ENCODE measurements around the gene GRID2.

GRID2 gene

DNA sequence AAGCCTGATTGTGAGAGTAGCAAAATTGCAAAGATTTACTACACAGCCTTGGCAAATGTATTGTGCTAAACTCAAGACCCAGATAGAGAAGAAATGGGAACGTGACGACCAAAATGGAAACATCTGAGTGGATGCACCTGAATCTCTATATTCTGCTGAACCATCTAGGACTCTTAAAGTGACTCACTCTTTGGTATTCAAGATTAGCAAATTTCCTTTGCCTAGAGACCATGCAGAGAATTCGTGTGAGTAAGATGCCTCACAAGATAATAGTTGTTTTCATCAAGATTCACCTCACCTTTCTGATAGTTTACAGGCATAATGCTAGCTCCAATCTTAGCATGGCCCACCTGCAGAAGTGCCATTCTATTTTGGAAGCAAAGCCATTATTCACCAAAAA, 1510.4 kb downstream of the GRID2 start:
- DNase-seq (ENCODE audit: low spot score) = no peak

DNA sequence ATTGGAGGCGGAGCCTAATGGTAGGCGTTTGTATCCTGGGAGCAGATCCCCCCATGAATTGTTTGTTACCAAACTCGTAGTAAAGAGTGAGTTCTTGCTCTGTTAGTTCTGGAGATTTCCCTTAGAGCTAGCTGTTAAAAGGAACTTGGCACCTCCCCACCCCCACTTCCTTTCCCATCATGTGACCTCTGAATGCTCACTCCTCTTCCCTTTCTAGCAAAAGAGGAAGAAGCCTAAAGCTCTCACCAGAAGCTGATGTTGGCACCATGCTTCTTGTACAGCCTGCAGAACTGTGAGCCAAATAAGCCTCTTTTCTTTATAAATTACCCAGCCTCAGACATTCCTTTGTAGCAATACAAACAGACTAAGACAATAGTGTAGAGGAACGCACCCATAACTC, 1511.0 kb downstream of the GRID2 start:
- DNase-seq (ENCODE audit: low spot score) = peak; percentile 30

Data from NAMALWA (cell line).